GM21360 (cell line): Measurements from ENCODE around the gene ARMC9.
"Not testable (repeated sequence)": the region's sequence is repeated elsewhere in the genome, so short reads cannot be mapped to it uniquely, and the experiment has no call there.

Experiments
- ATAC-seq: cut with Tn5 transposase; IDR thresholded peaks from one replicate; pipeline ENCODE4 v1.9.1; 2021; ENCODE audit warnings: mild to moderate bottlenecking, moderate library complexity; ENCODE audit not compliant: unreplicated experiment

Gene ARMC9

GRCh38 chr2:231394211-231395141 is 196.0 kb downstream of the ARMC9 start:
- peak; percentile 50 for ATAC-seq

DNA sequence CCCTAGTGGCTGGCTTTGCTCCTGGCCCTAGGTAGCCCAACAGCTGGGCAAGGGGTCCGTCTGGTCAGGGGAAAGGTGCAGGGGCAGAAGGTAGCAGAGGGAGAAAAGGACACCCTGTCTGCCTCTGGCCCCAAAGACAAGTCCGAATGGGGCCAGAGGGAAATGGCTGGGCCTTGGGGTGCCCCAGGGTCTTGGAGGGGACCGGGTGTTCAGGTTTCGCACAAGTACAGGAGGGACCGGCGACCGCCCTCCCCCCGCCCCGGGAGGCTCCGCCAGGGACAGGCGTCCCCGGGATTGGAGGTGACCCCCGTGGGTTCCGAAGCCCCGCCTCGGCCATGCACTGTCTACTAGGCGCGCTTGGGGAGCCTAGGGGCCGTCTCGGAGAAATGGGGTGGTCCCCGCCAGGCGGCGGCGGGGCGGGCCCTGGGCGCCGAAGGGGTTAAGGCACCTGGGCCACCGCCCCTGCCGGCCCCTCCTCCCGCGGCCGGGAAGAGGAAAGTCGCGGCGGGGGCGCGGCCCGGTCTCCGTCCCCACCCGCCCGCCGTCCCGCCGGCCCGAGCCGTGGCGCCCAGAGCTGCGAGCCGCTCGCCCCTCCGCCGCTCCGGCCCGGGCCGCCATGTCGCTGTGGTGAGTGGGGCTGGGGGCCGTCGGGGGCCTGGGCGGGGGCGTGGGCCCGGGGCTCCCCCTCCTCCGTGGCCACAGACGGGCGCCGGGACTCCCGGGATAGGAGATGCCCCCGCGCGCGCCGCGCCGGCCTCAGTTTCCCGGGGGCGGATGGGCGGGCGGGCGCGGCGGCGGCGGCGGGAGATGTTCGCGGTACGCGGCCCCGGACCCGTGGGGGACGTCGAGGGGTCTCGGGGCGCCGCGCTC is 197.0 kb downstream of the ARMC9 start, which contains the start of gene B3GNT7:
TSS of gene B3GNT7 (plus strand) at position 523 of the 870 bp plus-strand sequence. CDS start at position 617, 94 bp downstream.
- ATAC-seq, result no peak

DNA sequence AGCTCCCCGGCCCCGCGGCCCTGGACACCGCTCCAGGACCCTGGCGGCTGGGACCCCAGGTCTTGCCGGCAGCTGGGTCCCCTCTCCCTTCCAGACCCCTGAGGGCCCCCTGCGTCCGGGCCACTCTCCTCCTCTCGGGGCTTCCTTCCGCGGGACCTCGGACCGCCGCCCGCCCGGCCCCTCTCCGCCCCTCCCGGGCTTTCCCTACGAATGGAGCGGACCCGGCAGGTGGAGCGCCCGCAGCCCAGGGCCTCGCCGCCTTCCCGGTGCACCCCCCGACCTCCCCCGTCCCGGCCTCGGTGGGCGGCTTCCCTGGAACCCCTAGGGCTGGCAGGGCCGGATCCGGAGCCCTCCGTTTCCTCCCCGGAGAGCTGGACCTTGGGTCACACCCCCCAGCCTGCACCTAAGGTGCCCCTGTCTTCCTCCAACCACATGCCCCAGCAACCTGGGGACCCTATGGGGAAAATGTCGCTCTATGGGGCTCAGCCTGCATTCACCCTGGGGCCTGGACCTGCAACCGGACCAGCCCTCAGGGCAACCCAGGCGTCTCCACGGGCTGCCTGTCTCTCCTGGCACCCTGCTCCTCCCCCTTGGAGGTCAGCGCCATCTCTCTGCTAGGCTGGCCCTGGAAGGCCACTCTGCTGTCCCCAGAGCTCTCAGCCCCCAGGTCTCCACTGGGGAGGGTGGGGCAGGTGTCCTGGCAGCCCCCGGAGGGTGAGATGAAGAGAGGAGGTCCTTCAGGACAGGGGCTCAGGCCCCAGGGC is 197.8 kb downstream of the ARMC9 start:
- no peak for ATAC-seq

DNA sequence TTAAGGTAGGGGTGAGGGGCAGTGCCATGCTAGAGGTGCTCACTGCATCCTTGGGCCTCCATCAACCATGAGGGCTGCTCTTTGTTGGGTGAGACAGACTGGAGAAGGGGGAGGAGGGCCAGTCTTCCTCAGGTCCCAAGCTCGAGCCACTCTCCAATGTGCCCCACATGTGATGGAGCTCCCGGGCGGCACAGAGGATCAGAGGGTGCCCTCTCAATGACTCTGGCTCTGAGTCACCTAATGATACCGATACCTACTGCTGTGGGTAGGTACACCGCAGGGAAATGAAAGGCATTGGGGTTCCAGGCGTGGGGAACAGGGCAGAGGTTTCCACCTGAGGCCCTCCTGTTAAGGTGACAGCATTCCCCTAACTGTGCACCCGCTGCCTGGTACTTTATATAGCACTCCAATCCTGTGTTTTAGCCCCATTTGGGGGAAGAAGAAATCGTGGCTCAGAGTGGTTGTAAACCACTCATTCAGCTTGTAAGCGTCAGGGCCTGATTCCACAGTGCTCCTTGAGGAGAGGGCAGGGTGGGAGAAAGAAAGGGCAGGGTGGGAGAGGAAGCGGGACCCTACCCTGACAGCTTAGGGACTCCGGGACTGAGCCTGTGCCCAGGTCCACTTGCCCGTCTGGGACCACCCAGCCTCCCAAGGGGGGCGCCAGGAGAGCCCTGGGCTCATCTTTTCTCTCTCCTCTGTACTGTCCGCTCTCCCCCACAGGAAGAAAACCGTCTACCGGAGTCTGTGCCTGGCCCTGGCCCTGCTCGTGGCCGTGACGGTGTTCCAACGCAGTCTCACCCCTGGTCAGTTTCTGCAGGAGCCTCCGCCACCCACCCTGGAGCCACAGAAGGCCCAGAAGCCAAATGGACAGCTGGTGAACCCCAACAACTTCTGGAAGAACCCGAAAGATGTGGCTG is 198.8 kb downstream of the ARMC9 start:
- ATAC-seq, result no peak

GRCh38 chr2:231397928-231398294 is 199.5 kb downstream of the ARMC9 start:
- ATAC-seq, result no peak

GRCh38 chr2:231398585-231398984 is 200.2 kb downstream of the ARMC9 start:
- ATAC-seq, result no peak

DNA sequence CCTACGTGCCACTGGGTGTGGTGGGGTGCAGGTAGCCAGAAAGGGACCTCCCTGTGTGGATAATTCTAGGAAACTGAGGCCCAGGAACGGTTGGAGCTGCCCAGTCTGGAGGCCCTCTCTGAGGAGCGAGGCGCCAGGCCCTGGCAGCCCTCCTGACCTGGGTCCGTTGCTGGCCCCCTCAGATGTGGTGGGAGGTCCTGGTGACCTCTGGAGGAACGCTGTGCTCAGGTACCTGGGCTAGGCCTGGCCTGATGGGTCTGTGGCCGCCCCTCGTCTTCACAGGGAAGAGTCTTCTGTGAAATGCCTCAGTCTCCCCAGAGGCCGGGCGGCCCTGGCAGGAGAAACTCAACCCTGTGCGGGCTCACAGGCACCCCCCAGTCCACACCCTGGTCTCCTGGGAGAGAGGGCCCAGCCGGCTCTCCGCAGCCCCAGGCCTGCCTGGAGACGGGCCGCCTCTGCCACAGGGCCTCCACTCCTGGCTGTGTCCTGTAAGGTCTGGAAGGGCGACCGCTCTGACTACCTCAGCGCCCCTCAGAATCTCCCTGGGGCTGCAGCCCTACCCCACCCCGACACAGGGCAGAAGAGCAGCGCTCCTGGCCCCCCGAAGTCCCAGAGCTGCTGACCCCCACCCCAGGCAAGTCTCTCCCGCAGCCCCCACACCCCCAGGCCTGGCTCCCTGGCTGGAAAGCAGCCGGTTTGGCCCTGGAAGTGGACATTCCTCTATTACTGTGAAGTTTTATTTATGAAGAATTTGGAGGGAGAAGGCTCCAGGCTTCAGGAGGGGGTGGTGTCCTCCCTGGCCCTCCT is 200.8 kb downstream of the ARMC9 start:
- ATAC-seq, result no peak

GRCh38 chr2:231399853-231400680 is 201.6 kb downstream of the ARMC9 start:
- ATAC-seq, result no peak

GRCh38 chr2:231400681-231401080 is 202.2 kb downstream of the ARMC9 start:
- ATAC-seq, result not testable (repeated sequence)

DNA sequence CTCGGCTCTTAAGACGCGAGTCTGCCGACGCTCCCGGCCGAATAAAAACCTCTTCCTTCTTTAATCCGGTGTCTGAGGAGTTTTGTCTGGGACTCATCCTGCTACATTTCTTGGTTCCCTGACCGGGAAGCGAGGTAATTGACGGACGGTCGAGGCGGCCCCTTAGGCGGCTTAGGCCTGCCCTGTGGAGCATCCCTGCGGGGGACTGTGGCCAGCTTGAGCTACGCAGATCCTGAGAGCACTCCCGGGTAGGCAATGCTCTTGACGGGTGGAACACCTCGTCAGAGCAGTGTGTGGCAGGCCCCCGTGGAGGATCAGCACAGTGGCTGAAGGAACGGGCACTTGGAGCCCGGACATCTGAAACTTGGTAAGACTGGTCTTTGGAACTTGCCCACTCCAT is 202.7 kb downstream of the ARMC9 start:
- ATAC-seq, result not testable (repeated sequence)

GRCh38 chr2:231403421-231404182 is 205.2 kb downstream of the ARMC9 start:
- ATAC-seq, result not testable (repeated sequence)

DNA sequence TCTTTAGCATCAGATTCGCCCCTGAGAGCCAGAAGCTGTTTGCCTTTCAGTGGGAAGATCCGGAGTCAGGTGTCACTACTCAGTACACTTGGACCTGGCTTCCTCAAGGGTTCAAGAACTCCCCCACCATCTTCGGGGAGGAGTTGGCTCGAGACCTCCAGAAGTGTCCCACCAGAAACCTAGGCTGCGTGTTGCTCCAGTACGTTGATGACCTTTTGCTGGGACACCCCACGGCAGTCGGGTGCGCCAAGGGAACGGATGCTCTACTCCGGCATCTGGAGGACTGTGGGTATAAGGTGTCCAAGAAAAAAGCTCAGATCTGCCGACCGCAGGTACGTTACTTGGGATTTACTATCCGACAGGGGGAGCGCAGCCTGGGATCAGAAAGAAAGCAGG is 205.8 kb downstream of the ARMC9 start:
- ATAC-seq, result not testable (repeated sequence)

GRCh38 chr2:231405601-231406367 is 207.4 kb downstream of the ARMC9 start:
- not testable (repeated sequence) for ATAC-seq

DNA sequence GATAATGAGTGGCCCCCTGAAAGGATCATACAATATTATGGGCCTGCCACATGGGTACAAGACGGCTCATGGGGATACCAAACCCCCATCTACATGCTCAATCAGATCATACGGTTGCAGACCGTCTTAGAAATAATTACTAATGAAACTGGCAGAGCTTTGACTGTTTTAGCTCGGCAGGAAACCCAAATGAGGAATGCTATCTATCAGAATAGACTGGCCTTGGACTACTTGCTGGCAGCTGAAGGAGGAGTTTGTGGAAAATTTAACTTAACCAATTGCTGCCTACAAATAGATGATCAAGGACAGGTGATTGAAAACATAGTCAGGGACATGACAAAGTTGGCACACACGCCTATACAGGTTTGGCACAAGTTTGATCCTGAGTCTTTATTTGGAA is 209.3 kb downstream of the ARMC9 start:
- not testable (repeated sequence) for ATAC-seq

DNA sequence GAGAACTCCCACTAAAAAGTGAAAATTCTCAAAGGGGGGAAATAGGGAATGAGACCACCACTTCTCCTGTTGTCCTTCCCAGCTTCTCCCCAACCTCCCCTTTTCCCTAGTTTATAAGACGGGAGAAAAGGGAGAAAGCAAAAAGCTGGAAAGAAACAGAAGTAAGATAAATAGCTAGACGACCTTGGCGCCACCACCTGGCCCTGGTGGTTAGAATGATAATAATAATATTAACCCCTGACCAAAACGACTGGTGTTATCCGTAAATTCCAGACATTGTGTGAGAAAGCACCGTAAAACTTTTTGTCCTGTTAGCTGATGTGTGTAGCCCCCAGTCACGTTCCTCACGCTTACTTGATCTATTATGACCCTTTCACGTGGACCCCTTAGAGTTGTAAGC is 209.9 kb downstream of the ARMC9 start:
- ATAC-seq, result not testable (repeated sequence)

- no peak for ATAC-seq
These were observed 211.3 kb downstream of the ARMC9 start for GRCh38 chr2:231409776-231410175.
